GM12878 (cell line): ENCODE data around the gene UBXN7. TPM values are rescaled to one million over a fixed set of nuclear protein-coding genes. Genes with fewer than 3 reads are reported as not detected.
A peak's percentile ranks its signal among the peaks of the same experiment; 100 is the strongest.

Experiments
- ATF2 ChIP-seq: IDR thresholded peaks from 2 replicates; pipeline ENCODE4 v1.6.1; 2012; ENCODE audit warnings: low read length, inconsistent platforms
- ATF7 ChIP-seq: fragments of 450-650 bp; IDR thresholded peaks from 2 replicates; pipeline ENCODE4 v1.6.1; 2016; ENCODE audit warnings: low read depth, mild to moderate bottlenecking
- BHLHE40 ChIP-seq, 2 experiments: fragments of 450-650 bp in 1 of 2; IDR thresholded peaks; 2 replicates each; pipeline ENCODE4 v1.6.1; 2011 to 2017; ENCODE audit warnings: low read depth in 2 of 2, borderline replicate concordance in 1 of 2, improper control_type of control experiment in 1 of 2, low read length in 1 of 2, mild to moderate bottlenecking in 1 of 2
- CHD2 ChIP-seq: IDR thresholded peaks from 2 replicates; pipeline ENCODE4 v1.6.1; 2011; ENCODE audit warnings: low read depth, low read length, improper control_type of control experiment, borderline replicate concordance
- CREB1 ChIP-seq: IDR thresholded peaks from 2 replicates; pipeline ENCODE4 v1.6.1; 2012; ENCODE audit warnings: low read depth, mild to moderate bottlenecking, inconsistent platforms
- E2F8 ChIP-seq: fragments of 450-650 bp; IDR thresholded peaks from 2 replicates; pipeline ENCODE4 v1.6.1; 2018; ENCODE audit warnings: mild to moderate bottlenecking, low read depth, moderate library complexity; ENCODE audit not compliant: partially characterized antibody
- NBN ChIP-seq: fragments of 450-650 bp; IDR thresholded peaks from 2 replicates; pipeline ENCODE4 v1.6.1; 2016
- NFYB ChIP-seq: IDR thresholded peaks from 2 replicates; pipeline ENCODE4 v1.6.1; 2011; ENCODE audit warnings: low read depth, mild to moderate bottlenecking, low read length, improper control_type of control experiment, moderate library complexity; ENCODE audit not compliant: insufficient read depth
- PAX8 ChIP-seq: fragments of 450-650 bp; IDR thresholded peaks from 2 replicates; pipeline ENCODE4 v1.6.1; 2017; ENCODE audit warnings: mild to moderate bottlenecking, moderate library complexity
- POLR2A ChIP-seq: IDR thresholded peaks from 2 replicates; pipeline ENCODE4 v1.6.1; 2011; ENCODE audit warnings: low read depth, mild to moderate bottlenecking, low read length
- POU2F2 ChIP-seq: IDR thresholded peaks from 3 replicates; pipeline ENCODE4 v1.6.1; 2011; ENCODE audit warnings: low read depth, mild to moderate bottlenecking, low read length, borderline replicate concordance
- RELB ChIP-seq: fragments of 450-650 bp; IDR thresholded peaks from 2 replicates; pipeline ENCODE4 v1.6.1; 2017; ENCODE audit warnings: low read depth, mild to moderate bottlenecking, moderate library complexity
- RUNX3 ChIP-seq: IDR thresholded peaks from 2 replicates; pipeline ENCODE4 v1.6.1; 2012; ENCODE audit warnings: low read length, inconsistent platforms
- SREBF1 ChIP-seq: IDR thresholded peaks from 2 replicates; pipeline ENCODE4 v1.6.1; 2012; ENCODE audit warnings: mild to moderate bottlenecking, low read length
- STAT1 ChIP-seq: fragments of 450-650 bp; conservative IDR thresholded peaks from 2 replicates; pipeline ENCODE4 v1.6.1; 2014; ENCODE audit warnings: antibody characterized with exemption, mild to moderate bottlenecking
- TBL1XR1 ChIP-seq: IDR thresholded peaks from 2 replicates; pipeline ENCODE4 v1.6.1; 2012; ENCODE audit warnings: low read depth, low read length, improper control_type of control experiment
- USF2 ChIP-seq: IDR thresholded peaks from 2 replicates; pipeline ENCODE4 v1.6.1; 2011; ENCODE audit warnings: low read depth, low read length, improper control_type of control experiment, borderline replicate concordance
- ZNF592 ChIP-seq: fragments of 450-650 bp; IDR thresholded peaks from 2 replicates; pipeline ENCODE4 v1.6.1; 2017; ENCODE audit warnings: mild to moderate bottlenecking, moderate library complexity
- ZSCAN29 ChIP-seq: fragments of 450-650 bp; IDR thresholded peaks from 2 replicates; pipeline ENCODE4 v1.6.1; 2017; ENCODE audit warnings: mild to moderate bottlenecking, moderate library complexity
- polyA plus RNA-seq, 11 experiments: library from polyadenylated mRNA; depleted of rRNA in 4 of 11; unstranded in 6 of 11; stranded (reverse) in 5 of 11; fragments of >200 nt; fragmentation: Nextera tagmentation in 4 of 11; fragmentation: Illumina TruSeq in 1 of 11; extraction: Ambion mirVana in 4 of 11; extraction: Trizol in 1 of 11; gene quantifications; 1 replicate in 1 of 11; 2 replicates in 10 of 11; pipeline versions ENCODE4 v1.2.1 to v1.2.3, GENCODE V29; 2011 to 2016; ENCODE audit warnings: inconsistent platforms in 2 of 11, missing spikeins in 2 of 11, low read depth in 1 of 11
- total RNA-seq, 4 experiments: library from RNA; depleted of rRNA in 3 of 4; stranded (reverse); fragments of >200 nt in 3 of 4; fragmentation: Illumina TruSeq in 1 of 4; extraction: Trizol in 1 of 4; gene quantifications; 2 replicates each; pipeline versions ENCODE4 v1.2.1 to v1.2.3, GENCODE V29; 2013 to 2021

UBXN7 gene
- total and polyA plus RNA-seq, 10 of the 15 experiments (the other 5 are each of a cell fraction or from before 2014, with no cell fraction given): 4.8 to 78.4 (median 24.9) TPM

GRCh38 chr3:196432137-196432879 is at the start of gene UBXN7 (continued):
- TF ChIP-seq ZNF592 (no peak), USF2 (no peak), ZSCAN29 (no peak), POU2F2 (peak; percentile 61; the same call in 2 of the 3 replicates), E2F8 (no peak), PAX8 (no peak), ATF2 (no peak), BHLHE40 (IDR thresholded peaks at IDR 0.05; ENCODE audit: borderline replicate concordance in 1 of 2, low read depth in 2 of 2, low read length in 1 of 2) (peak in 1 of 2 experiments; percentile 40; a peak in 1 of 4 replicates), ATF7 (peak; percentile 26; the same call in 1 of the 2 replicates), NBN (no peak), CREB1 (0 out of 2 replicates have a peak, but pooled peaks have one; percentile 10), POLR2A (peak; percentile 92), STAT1 (no peak), RELB (no peak; the same call in 1 of the 2 replicates), TBL1XR1 (peak; percentile 33), RUNX3 (peak; percentile 86), NFYB (peak; percentile 50; the same call in 1 of the 2 replicates), CHD2 (peak; percentile 50; the same call in 1 of the 2 replicates), SREBF1 (no peak)
